BJ (cell line): ENCODE measurements around the gene FHOD3. TPM values are rescaled to one million over a fixed set of nuclear protein-coding genes. Genes with fewer than 3 reads are reported as not detected.

Experiments
- CTCF ChIA-PET: fragments of 350-600 bp; formaldehyde crosslinking; extraction: SDS; loops from one replicate; lab custom pipeline; 2021; ENCODE audit warnings: antibody characterized with exemption, inconsistent platforms; lab: Yijun Ruan, JAX
- POLR2A ChIA-PET: fragments of 300-600 bp; sonication (Branson Sonifier 250); formaldehyde crosslinking; extraction: SDS; loops from one replicate; lab custom pipeline; 2021; ENCODE audit warnings: antibody characterized with exemption; lab: Charles Lee
- DNase-seq: peaks from one replicate; pipeline ENCODE4 v3.0.0-alpha.2; 2011; ENCODE audit warnings: low read depth
- H3K27me3 ChIP-seq: 2 replicates; pipeline ENCODE4 v1.6.0; 2011; ENCODE audit warnings: low read length; ENCODE audit not compliant: control insufficient read depth, insufficient read depth
- H3K36me3 ChIP-seq: 2 replicates; pipeline ENCODE4 v1.5.1; 2011; ENCODE audit warnings: low read length; ENCODE audit not compliant: control insufficient read depth, insufficient read depth
- H3K4me3 ChIP-seq: 2 replicates; pipeline ENCODE4 v1.5.1; 2011; ENCODE audit warnings: low read depth, mild to moderate bottlenecking, control low read depth, low read length
- polyA plus RNA-seq: library from polyadenylated mRNA; depleted of rRNA; stranded (reverse); fragments of >200 nt; gene quantifications from 2 replicates; pipeline ENCODE4 v1.2.3, GENCODE V29; 2011
- TF ChIP-seq, protein P1 (sequence below): IDR thresholded peaks from 2 replicates; pipeline ENCODE4 v1.5.1; 2011; ENCODE audit warnings: low read depth, mild to moderate bottlenecking, control low read depth, inconsistent platforms, low read length, moderate library complexity; ENCODE audit not compliant: insufficient read depth

FHOD3 gene
- polyA plus RNA-seq, 1 experiment = 24.6 TPM

DNA sequence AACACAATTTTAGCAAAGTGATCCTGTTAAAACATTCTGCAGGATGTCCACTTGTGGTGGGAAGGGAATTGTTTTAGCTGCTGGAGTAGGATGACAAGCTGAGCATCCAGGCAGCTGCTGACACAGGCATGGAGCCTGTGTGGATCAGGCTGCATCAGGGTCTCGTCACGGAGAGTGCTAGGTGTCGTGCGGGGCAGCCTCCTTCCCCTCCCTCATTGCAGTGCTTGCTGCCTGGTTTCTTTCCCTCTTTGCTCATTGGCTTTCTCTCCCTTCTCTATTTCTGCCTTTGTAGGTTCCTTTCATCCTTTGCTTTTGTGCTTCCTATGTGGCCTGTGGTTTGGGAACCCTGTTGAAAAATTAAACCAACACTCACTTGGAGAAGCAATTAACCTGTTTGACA, 358.4 kb downstream of the FHOD3 start:
- H3K27me3 ChIP-seq = no peaks in the 10 kb centered on the region
- DNase-seq = no peak
- H3K4me3 ChIP-seq = no peak overlapping the region
- POLR2A ChIA-PET = no interaction called here
- CTCF ChIA-PET = no interaction called here
- 0 out of 2 replicates have a peak, but pooled peaks cover 2% of the 10 kb centered on the region for H3K36me3 ChIP-seq
- TF ChIP-seq, protein P1, sequence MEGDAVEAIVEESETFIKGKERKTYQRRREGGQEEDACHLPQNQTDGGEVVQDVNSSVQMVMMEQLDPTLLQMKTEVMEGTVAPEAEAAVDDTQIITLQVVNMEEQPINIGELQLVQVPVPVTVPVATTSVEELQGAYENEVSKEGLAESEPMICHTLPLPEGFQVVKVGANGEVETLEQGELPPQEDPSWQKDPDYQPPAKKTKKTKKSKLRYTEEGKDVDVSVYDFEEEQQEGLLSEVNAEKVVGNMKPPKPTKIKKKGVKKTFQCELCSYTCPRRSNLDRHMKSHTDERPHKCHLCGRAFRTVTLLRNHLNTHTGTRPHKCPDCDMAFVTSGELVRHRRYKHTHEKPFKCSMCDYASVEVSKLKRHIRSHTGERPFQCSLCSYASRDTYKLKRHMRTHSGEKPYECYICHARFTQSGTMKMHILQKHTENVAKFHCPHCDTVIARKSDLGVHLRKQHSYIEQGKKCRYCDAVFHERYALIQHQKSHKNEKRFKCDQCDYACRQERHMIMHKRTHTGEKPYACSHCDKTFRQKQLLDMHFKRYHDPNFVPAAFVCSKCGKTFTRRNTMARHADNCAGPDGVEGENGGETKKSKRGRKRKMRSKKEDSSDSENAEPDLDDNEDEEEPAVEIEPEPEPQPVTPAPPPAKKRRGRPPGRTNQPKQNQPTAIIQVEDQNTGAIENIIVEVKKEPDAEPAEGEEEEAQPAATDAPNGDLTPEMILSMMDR = no peak

DNA sequence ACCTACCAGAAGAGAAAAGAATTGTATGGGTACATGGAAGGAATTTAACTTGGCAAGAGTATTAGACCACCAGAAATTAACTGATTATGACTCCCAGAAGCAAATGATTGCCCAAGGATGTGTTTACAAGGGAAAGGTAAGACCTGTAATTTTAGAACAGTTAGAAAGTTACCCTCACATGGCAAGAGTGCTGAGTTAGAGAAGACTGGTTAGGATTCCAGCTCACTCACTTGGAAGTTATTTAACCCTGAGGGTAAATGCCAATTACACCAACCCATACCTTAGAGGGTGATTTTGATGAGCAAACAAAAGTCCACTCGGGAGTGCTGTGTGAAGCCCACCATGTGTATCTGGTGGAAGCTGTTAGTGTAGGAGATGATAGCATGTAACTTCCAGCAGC, 361.1 kb downstream of the FHOD3 start:
- POLR2A ChIA-PET = no interaction called here
- H3K27me3 ChIP-seq = no peaks in the 10 kb centered on the region
- TF ChIP-seq, protein P1 = no peak
- DNase-seq = no peak
- H3K36me3 ChIP-seq = 0 out of 2 replicates have a peak, but pooled peaks cover 2% of the 10 kb centered on the region
- CTCF ChIA-PET = interaction anchor here (1.3 kb wide), 1 partner anchor 14 kb away, joined by 3 read pairs; no protein-coding TSS in a partner anchor
- no peak overlapping the region for H3K4me3 ChIP-seq

DNA sequence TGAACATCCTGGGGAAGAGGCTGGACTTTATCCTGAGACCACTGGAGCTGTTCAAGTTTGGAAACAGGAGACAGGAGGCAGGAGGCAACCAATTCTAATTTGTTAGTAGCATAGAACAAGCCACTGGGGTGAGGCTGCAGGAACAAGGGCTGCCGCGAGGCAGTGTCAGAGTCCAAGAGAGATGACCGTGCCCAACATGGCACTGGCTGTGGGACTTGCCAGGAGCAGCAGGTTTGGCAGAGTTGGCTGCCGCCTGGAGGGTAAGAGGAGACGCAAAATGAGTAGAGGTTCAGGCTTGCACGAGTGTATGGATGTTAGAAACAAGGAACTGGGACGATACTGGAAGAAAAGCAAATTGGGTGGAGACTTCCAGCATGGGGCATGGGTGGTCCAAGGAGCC, 362.8 kb downstream of the FHOD3 start:
- DNase-seq = no peak
- Histone ChIP-seq H3K4me3 (no peak overlapping the region), H3K27me3 (no peaks in the 10 kb centered on the region), H3K36me3 (0 out of 2 replicates have a peak, but pooled peaks cover 2% of the 10 kb centered on the region)
- ChIA-PET POLR2A (no interaction called here), CTCF (interaction anchor here (1.0 to 1.6 kb wide), 2 partner anchors 17 to 27 kb away, joined by 3 to 5 read pairs; no protein-coding TSS in a partner anchor)
- TF ChIP-seq, protein P1 = no peak

DNA sequence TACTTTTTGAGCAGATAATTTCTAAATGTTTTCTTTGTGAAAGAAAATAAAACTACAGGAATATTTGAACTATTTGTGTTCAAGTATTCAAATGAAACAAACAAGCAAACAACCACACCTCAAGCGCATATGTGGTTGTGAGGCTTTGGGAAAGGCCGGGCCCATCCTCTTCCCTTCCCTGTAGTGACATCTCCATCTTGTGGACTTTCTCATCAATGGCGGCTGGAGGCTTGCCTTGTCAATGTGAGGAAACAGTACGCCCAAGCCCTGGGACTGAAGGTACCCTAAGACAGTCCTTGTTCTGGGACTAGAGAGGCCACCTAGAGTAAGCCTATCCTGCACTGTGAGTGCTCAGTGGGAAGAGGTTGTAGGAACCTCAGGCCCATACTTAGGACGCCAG, 364.5 kb downstream of the FHOD3 start:
- TF ChIP-seq, protein P1 = peak; percentile 41
- Histone ChIP-seq H3K36me3 (0 out of 2 replicates have a peak, but pooled peaks cover 2% of the 10 kb centered on the region), H3K4me3 (no peak overlapping the region), H3K27me3 (no peaks in the 10 kb centered on the region)
- CTCF ChIA-PET = no interaction called here
- no peak for DNase-seq
- POLR2A ChIA-PET = no interaction called here

DNA sequence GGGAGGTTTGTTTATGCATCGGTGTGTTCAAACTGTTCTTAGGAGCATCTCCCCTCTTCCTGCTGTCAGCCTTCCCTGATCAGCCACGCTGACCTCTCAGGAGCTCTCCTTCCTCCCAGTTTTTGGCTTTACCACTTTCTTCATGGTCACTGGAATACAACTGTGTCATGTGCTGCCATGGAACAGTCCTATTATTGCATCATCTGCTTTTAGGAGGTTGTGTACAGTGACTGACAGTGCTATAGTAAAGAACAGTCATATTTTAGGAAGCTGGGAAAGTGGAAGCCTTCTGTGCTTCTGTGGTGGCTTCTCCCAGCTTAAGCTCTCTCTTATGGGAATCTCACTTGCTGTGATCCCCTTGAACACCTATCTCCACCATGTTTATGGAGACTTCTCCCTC, 365.8 kb downstream of the FHOD3 start:
- ChIA-PET POLR2A (no interaction called here), CTCF (interaction anchor here (1.0 to 1.3 kb wide), 3 partner anchors 13 to 371 kb away, joined by 3 to 5 read pairs (median 3); no protein-coding TSS in a partner anchor)
- Histone ChIP-seq H3K4me3 (no peak overlapping the region), H3K36me3 (0 out of 2 replicates have a peak, but pooled peaks cover 2% of the 10 kb centered on the region), H3K27me3 (no peaks in the 10 kb centered on the region)
- TF ChIP-seq, protein P1 = no peak
- no peak for DNase-seq
